T-helper 1 cell treated with Interleukin-12 subunit alpha and Interleukin-12 subunit beta and Interleukin-4 antibody, amounts not matched to agents 30 μg/mL and 1 μg/mL, for 36 hours (primary cell): Measurements from ENCODE around the gene DPEP3.
"Not testable (repeated sequence)": the region's sequence is repeated elsewhere in the genome, so short reads cannot be mapped to it uniquely, and the experiment has no call there.

ENCODE experiments used
- H3K27ac Mint-ChIP-seq: one replicate; pipeline ENCODE4 v1.8.0; 2021; ENCODE audit warnings: mild to moderate bottlenecking, mixed read lengths
- H3K27me3 Mint-ChIP-seq: one replicate; pipeline ENCODE4 v1.8.0; 2021; ENCODE audit warnings: low read depth, mixed read lengths
- H3K36me3 Mint-ChIP-seq: one replicate; pipeline ENCODE4 v1.8.0; 2021; ENCODE audit warnings: low read depth, mixed read lengths
- H3K4me1 Mint-ChIP-seq: one replicate; pipeline ENCODE4 v1.8.0; 2021; ENCODE audit warnings: low read depth, mixed read lengths
- H3K4me3 Mint-ChIP-seq: one replicate; pipeline ENCODE4 v1.8.0; 2021; ENCODE audit warnings: mild to moderate bottlenecking, moderate library complexity, mixed read lengths
- H3K9me3 Mint-ChIP-seq: one replicate; pipeline ENCODE4 v1.8.0; 2021; ENCODE audit warnings: mixed read lengths

Gene DPEP3, protein sequence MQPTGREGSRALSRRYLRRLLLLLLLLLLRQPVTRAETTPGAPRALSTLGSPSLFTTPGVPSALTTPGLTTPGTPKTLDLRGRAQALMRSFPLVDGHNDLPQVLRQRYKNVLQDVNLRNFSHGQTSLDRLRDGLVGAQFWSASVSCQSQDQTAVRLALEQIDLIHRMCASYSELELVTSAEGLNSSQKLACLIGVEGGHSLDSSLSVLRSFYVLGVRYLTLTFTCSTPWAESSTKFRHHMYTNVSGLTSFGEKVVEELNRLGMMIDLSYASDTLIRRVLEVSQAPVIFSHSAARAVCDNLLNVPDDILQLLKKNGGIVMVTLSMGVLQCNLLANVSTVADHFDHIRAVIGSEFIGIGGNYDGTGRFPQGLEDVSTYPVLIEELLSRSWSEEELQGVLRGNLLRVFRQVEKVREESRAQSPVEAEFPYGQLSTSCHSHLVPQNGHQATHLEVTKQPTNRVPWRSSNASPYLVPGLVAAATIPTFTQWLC

GRCh38 chr16:67979955-67980678, at the start of gene DPEP3:
Gene DPEP3 (minus strand): TSS chr16:67980499. CDS start chr16:67980380, 119 bp downstream.
- peaks cover 23% of the 10 kb centered on the region for H3K4me1 Mint-ChIP-seq
- no peak within 1 kb of the TSS for H3K4me3 Mint-ChIP-seq
- H3K27ac Mint-ChIP-seq: no peak within 1 kb of the TSS
- no peaks in the 10 kb centered on the region for H3K9me3 Mint-ChIP-seq
- H3K27me3 Mint-ChIP-seq: peaks cover 11% of the 10 kb centered on the region
- H3K36me3 Mint-ChIP-seq: no peaks in the 10 kb centered on the region

GRCh38 chr16:68028996-68029395, 48.7 kb upstream of the DPEP3 start:
- Mint-ChIP-seq H3K9me3 (no peaks in the 10 kb centered on the region), H3K4me3 (no peak overlapping the region), H3K27ac (no peak overlapping the region), H3K4me1 (peaks cover 13% of the 10 kb centered on the region), H3K36me3 (peaks cover 18% of the 10 kb centered on the region), H3K27me3 (no peaks in the 10 kb centered on the region)

- peaks cover 16% of the 10 kb centered on the region for H3K4me1 Mint-ChIP-seq
Measured at GRCh38 chr16:68022728-68023537, 42.6 kb upstream of the DPEP3 start, which contains the start of the genes DDX28 and DUS2. Gene DDX28 (minus strand): TSS chr16:68023232. CDS start chr16:68023202, 30 bp downstream. Gene DUS2 (plus strand): TSS chr16:68023284. CDS start chr16:68038024, 14,740 bp downstream.

DNA sequence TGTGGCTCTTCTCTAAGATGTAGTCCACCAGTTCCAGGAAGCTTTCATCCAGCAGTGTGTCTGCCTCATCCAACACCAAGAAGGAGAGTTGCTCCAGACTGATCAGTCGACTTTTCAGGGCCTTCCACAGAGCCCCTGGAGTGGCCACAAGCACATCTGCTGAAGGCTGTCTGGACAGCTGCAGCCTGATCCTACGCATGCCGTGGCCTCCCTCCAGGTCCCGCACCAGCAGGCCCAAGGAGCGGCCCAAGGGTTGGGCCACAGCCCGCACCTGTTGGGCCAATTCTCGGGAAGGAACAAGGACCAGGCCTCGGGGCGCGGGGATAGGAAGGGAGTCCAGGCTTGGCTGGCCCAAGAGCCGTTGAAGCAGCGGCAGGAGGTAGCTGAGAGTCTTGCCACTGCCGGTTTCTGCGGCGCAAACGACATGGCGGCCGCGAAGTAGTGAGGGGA, 42.0 kb upstream of the DPEP3 start:
- peak overlapping the region; percentile 97 for H3K27ac Mint-ChIP-seq
- no peaks in the 10 kb centered on the region for H3K9me3 Mint-ChIP-seq
- H3K27me3 Mint-ChIP-seq: no peaks in the 10 kb centered on the region
- peaks cover 16% of the 10 kb centered on the region for H3K4me1 Mint-ChIP-seq
- peaks cover 11% of the 10 kb centered on the region for H3K36me3 Mint-ChIP-seq
- peak overlapping the region; percentile 100 for H3K4me3 Mint-ChIP-seq

More at GRCh38 chr16:68022728-68023537, 42.6 kb upstream of the DPEP3 start, which contains the start of the genes DDX28 and DUS2:
- Mint-ChIP-seq H3K27ac (peak within 1 kb of the TSS; percentile 97), H3K4me3 (peak within 1 kb of the TSS; percentile 100), H3K36me3 (peaks cover 17% of the 10 kb centered on the region), H3K9me3 (no peaks in the 10 kb centered on the region), H3K27me3 (no peaks in the 10 kb centered on the region)

GRCh38 chr16:68021490-68021889, 41.2 kb upstream of the DPEP3 start:
- peak overlapping the region; percentile 100 for H3K4me3 Mint-ChIP-seq
- peaks cover 16% of the 10 kb centered on the region for H3K4me1 Mint-ChIP-seq
- no peaks in the 10 kb centered on the region for H3K27me3 Mint-ChIP-seq
- no peaks in the 10 kb centered on the region for H3K9me3 Mint-ChIP-seq
- peaks cover 8% of the 10 kb centered on the region for H3K36me3 Mint-ChIP-seq
- H3K27ac Mint-ChIP-seq: no peak overlapping the region

DNA sequence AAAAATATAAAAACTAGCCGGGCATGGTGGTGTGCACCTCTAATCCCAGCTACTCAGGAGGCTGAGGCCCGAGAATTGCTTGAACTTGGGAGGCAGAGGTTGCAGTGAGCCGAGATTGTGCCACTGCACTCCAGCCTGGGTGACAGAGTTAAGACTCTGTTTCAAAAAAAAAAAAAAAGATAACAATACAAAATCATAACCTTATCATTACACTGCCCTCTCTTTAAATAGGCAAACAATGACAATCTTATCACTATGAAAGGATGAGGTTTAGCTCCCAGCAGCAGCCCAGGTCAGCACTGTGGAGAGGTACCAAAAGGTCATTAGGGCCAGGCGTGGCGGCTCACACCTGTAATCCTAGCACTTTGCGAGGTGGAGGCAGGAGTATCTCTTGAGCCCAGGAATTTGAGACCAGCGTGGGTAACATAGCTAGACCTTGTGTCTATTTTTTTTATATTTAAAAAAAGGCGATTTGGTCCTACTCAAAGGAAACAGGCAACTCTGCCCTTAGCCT, 38.9 kb upstream of the DPEP3 start:
- H3K36me3 Mint-ChIP-seq: peaks cover 8% of the 10 kb centered on the region
- no peak overlapping the region for H3K4me3 Mint-ChIP-seq
- peaks cover 13% of the 10 kb centered on the region for H3K4me1 Mint-ChIP-seq
- no peak overlapping the region for H3K27ac Mint-ChIP-seq
- no peaks in the 10 kb centered on the region for H3K27me3 Mint-ChIP-seq
- H3K9me3 Mint-ChIP-seq: no peaks in the 10 kb centered on the region

GRCh38 chr16:68015681-68016080, 35.4 kb upstream of the DPEP3 start, which contains the start of gene DPEP2NB:
Gene DPEP2NB (minus strand): TSS chr16:68015911. CDS start chr16:68015770, 141 bp downstream.
- Mint-ChIP-seq H3K4me1 (peaks cover 7% of the 10 kb centered on the region), H3K36me3 (no peaks in the 10 kb centered on the region), H3K9me3 (no peaks in the 10 kb centered on the region), H3K4me3 (no peak within 1 kb of the TSS), H3K27me3 (no peaks in the 10 kb centered on the region), H3K27ac (no peak within 1 kb of the TSS)

- Mint-ChIP-seq H3K27ac (no peak overlapping the region), H3K9me3 (no peaks in the 10 kb centered on the region), H3K36me3 (no peaks in the 10 kb centered on the region), H3K4me3 (no peak overlapping the region), H3K4me1 (peaks cover 7% of the 10 kb centered on the region), H3K27me3 (no peaks in the 10 kb centered on the region)
Measured at GRCh38 chr16:68013440-68013839, 33.1 kb upstream of the DPEP3 start.

DNA sequence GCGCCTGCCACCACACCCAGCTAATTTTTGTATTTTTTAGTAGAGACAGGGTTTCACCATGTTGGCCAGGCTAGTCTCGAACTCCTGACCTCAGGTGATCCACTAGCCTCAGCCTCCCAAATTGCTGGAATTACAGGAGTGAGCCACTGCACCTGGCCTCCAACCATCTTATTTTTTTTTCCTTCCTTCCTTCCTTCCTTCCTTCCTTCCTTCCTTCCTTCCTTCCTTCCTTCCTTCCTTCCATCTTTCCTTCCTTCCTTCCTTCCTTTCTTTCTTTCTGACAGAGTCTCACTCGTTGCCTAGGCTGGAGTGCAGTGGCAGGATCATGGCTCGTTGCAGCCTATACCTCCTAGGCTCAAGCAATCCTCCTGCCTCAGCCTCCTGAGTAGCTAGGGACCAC, 29.6 kb upstream of the DPEP3 start:
- not testable (repeated sequence) for H3K4me3 Mint-ChIP-seq, H3K27ac Mint-ChIP-seq, H3K27me3 Mint-ChIP-seq, H3K36me3 Mint-ChIP-seq, H3K9me3 Mint-ChIP-seq
- H3K4me1 Mint-ChIP-seq: peaks cover 18% of the 10 kb centered on the region

GRCh38 chr16:68009157-68009735, 28.9 kb upstream of the DPEP3 start:
- Mint-ChIP-seq H3K27me3 (no peaks in the 10 kb centered on the region), H3K9me3 (no peaks in the 10 kb centered on the region), H3K4me1 (peaks cover 18% of the 10 kb centered on the region), H3K36me3 (no peaks in the 10 kb centered on the region), H3K4me3 (no peak overlapping the region), H3K27ac (no peak overlapping the region)

GRCh38 chr16:68005786-68006286, 25.5 kb upstream of the DPEP3 start:
- peak overlapping the region; percentile 89 for H3K27ac Mint-ChIP-seq
- H3K36me3 Mint-ChIP-seq: no peaks in the 10 kb centered on the region
- peaks cover 12% of the 10 kb centered on the region for H3K4me1 Mint-ChIP-seq
- no peaks in the 10 kb centered on the region for H3K27me3 Mint-ChIP-seq
- H3K9me3 Mint-ChIP-seq: no peaks in the 10 kb centered on the region
- peak overlapping the region; percentile 7 for H3K4me3 Mint-ChIP-seq

- H3K4me3 Mint-ChIP-seq: no peak overlapping the region
- H3K9me3 Mint-ChIP-seq: no peaks in the 10 kb centered on the region
- H3K27me3 Mint-ChIP-seq: no peaks in the 10 kb centered on the region
- no peaks in the 10 kb centered on the region for H3K36me3 Mint-ChIP-seq
- H3K4me1 Mint-ChIP-seq: peaks cover 17% of the 10 kb centered on the region
- H3K27ac Mint-ChIP-seq: peak overlapping the region; percentile 89
Measured at GRCh38 chr16:68005211-68005610, 24.9 kb upstream of the DPEP3 start.

- no peaks in the 10 kb centered on the region for H3K27me3 Mint-ChIP-seq
- H3K36me3 Mint-ChIP-seq: no peaks in the 10 kb centered on the region
- no peaks in the 10 kb centered on the region for H3K9me3 Mint-ChIP-seq
- H3K27ac Mint-ChIP-seq: no peak overlapping the region
- H3K4me1 Mint-ChIP-seq: peaks cover 34% of the 10 kb centered on the region
- H3K4me3 Mint-ChIP-seq: no peak overlapping the region
Measured at GRCh38 chr16:68003031-68003430, 22.7 kb upstream of the DPEP3 start.
